Measurements from ENCODE around the gene CCDC57. TPM values are rescaled to one million over a fixed set of nuclear protein-coding genes. Genes with fewer than 3 reads are reported as not detected.

The CCDC57 gene
- total and polyA plus RNA-seq, 2 of the 8 experiments (the other 6 are each of a cell fraction or from before 2014, with no cell fraction given), result 8.4 to 12.9 TPM

GRCh38 chr17:82179946-82180475 lies 32.6 kb downstream of the CCDC57 start:
- Histone ChIP-seq H3K56ac (replicated peaks; ENCODE audit: insufficient read length, low read depth, low read length) (no peak overlapping the region), H3K27ac (ENCODE audit: low read depth, low read length) (no peak overlapping the region), H2BK15ac (ENCODE audit: low read length) (no peak overlapping the region), H2BK120ac (replicated peaks; ENCODE audit: low read depth, low read length) (no peak overlapping the region), H3K14ac (ENCODE audit: insufficient read length) (no peak overlapping the region), H2BK5ac (ENCODE audit: low read depth, low read length) (no peak overlapping the region), H3K79me2 (ENCODE audit: control insufficient read depth in 1 of 2, insufficient read depth in 2 of 2, low read length in 2 of 2) (no peaks in the 10 kb centered on the region), H4K20me1 (replicated peaks in 1 of 2; ENCODE audit: control insufficient read depth in 1 of 2, insufficient read depth in 2 of 2, low read length in 2 of 2) (peaks cover 16 to 35% of the 10 kb centered on the region in 2 experiments), H3K4ac (replicated peaks; ENCODE audit: insufficient read length, low read depth, low read length) (no peak overlapping the region), H4K5ac (ENCODE audit: insufficient read length, low read depth, low read length) (no peak overlapping the region), H3K79me1 (ENCODE audit: low read depth, low read length) (no peaks in the 10 kb centered on the region), H3K9ac (replicated peaks in 1 of 4; ENCODE audit: extremely low read depth in 1 of 4, low read depth in 3 of 4, low read length in 3 of 4) (no peak overlapping the region), H3K4me2 (ENCODE audit: insufficient read depth in 1 of 2, low read depth in 2 of 2, low read length in 2 of 2) (no peak overlapping the region), H3K23me2 (ENCODE audit: low read depth, low read length) (no peaks in the 10 kb centered on the region), H2BK20ac (ENCODE audit: low read length) (no peak overlapping the region), H2AK5ac (ENCODE audit: low read depth, low read length) (no peak overlapping the region), H3K4me3 (ENCODE audit: extremely low read depth in 1 of 4, insufficient read depth in 2 of 4, low read depth in 3 of 4, low read length in 4 of 4) (no peak overlapping the region), H2AFZ (ENCODE audit: low read length) (no peak overlapping the region), H2BK12ac (ENCODE audit: low read depth, low read length) (no peak overlapping the region), H3K9me3 (ENCODE audit: insufficient read depth in 2 of 2, low read depth in 1 of 2, low read length in 1 of 2) (no peaks in the 10 kb centered on the region), H3K27me3 (replicated peaks in 1 of 4; ENCODE audit: control insufficient read depth in 3 of 4, extremely low read depth in 1 of 4, insufficient read depth in 3 of 4, low read length in 3 of 4) (peaks cover 28 to 49% (median 44%) of the 10 kb centered on the region in 4 experiments), H4K8ac (ENCODE audit: extremely low read depth, insufficient read depth, low read length) (no peak overlapping the region), H3K18ac (ENCODE audit: extremely low read depth, low read length) (no peak overlapping the region), H3K4me1 (replicated peaks in 1 of 4; ENCODE audit: control insufficient read depth in 3 of 4, insufficient read depth in 4 of 4, low read length in 3 of 4) (peaks cover 0 to 6% (median 2%) of the 10 kb centered on the region in 4 experiments; a peak in 4 of 7 replicates), H3K23ac (ENCODE audit: insufficient read length) (no peak overlapping the region), H4K91ac (replicated peaks; ENCODE audit: insufficient read length, low read length) (no peak overlapping the region), H3K36me3 (ENCODE audit: control insufficient read depth in 2 of 4, insufficient read depth in 4 of 4, low read length in 3 of 4) (0 out of 8 replicates have a peak, but pooled peaks cover 0 to 3% (median 0%) of the 10 kb centered on the region in 4 experiments)
- 92% methylated on average over 10 of the region's 10 CpGs; no CpG with 5 or more reads in 1 of the 2 experiments for WGBS, 2 experiments (ENCODE audit: extremely low coverage in 1 of 2, insufficient coverage in 1 of 2, insufficient read length in 1 of 2, insufficient replicate concordance in 2 of 2, low coverage in 1 of 2, low lambda C conversion rate in 2 of 2, missing lambda C conversion rate in 1 of 2)
- ChIA-PET POLR2A (ENCODE audit: partially characterized antibody) (interaction anchor here (1.4 kb wide), 1 partner anchor 26 kb away, joined by 3 read pairs; no protein-coding TSS in a partner anchor), CTCF (ENCODE audit: partially characterized antibody) (interaction anchor here (0.6 to 1.5 kb wide), 3 partner anchors 15 to 52 kb away, joined by 3 to 4 read pairs (median 3); no protein-coding TSS in a partner anchor)
- FAIRE-seq, result no peak
- no peak for DNase-seq (ENCODE audit: low read depth in 1 of 2, low spot score in 2 of 2)
- TF ChIP-seq E2F6 (IDR thresholded peaks at IDR 0.05) (no peak), TAF1 (IDR thresholded peaks at IDR 0.05; ENCODE audit: low read depth, low read length) (no peak), KDM5A (IDR thresholded peaks at IDR 0.05; ENCODE audit: low read length) (no peak), YY1 (IDR thresholded peaks at IDR 0.05; ENCODE audit: low read depth, low read length) (no peak), JUN (IDR thresholded peaks at IDR 0.05; ENCODE audit: low read depth, low read length) (no peak), SUZ12 (IDR thresholded peaks at IDR 0.05; ENCODE audit: low read length) (no peak)
